K562 (cell line): ENCODE data around the gene BDP1. TPM values are rescaled to one million over a fixed set of nuclear protein-coding genes. Genes with fewer than 3 reads are reported as not detected.
"Not testable (repeated sequence)": the region's sequence is repeated elsewhere in the genome, so short reads cannot be mapped to it uniquely, and the experiment has no call there.

Experiments used
- ATAC-seq: fragments of 200-7000 bp; cut with Tn5 transposase; 3 replicates; pipeline ENCODE4 v1.9.1; 2020; ENCODE audit warnings: moderate library complexity
- BruUV-seq: library from RNA; stranded (reverse); fragments of 400-500 nt; replicated peaks from 2 replicates; lab custom pipeline; 2021; lab: Mats Ljungman, UMichigan
- CTCF ChIA-PET: fragments of 300-600 bp; formaldehyde crosslinking; extraction: SDS; loops from one replicate; lab custom pipeline; 2021; ENCODE audit warnings: low intra/inter-chr PET ratio; lab: Yijun Ruan, JAX
- POLR2A ChIA-PET: fragments of 300-600, 350-650 bp; sonication (Branson Sonifier 250); formaldehyde crosslinking; extraction: SDS; loops from one replicate; lab custom pipeline; 2021; ENCODE audit warnings: antibody characterized with exemption, inconsistent platforms; lab: Yijun Ruan, JAX
- DNase-seq, 4 experiments: peaks; one replicate each; pipeline versions ENCODE4 v3.0.0 to v3.0.0-alpha.2; 2011 to 2018; ENCODE audit warnings: low spot score in 3 of 4, mixed read lengths in 3 of 4; ENCODE audit errors: extremely low read depth in 1 of 4
- FAIRE-seq: peaks from 2 replicates; lab custom pipeline; 2011; peaks lifted over from hg19 to GRCh38; lab: Jason Lieb, UNC
- H2AFZ ChIP-seq: 2 replicates; pipeline ENCODE4 v1.6.0; 2011; ENCODE audit warnings: low read depth, low read length, control low read depth, inconsistent platforms
- H3K27ac ChIP-seq: fragments of 200-600 bp; 3 replicates; pipeline ENCODE4 v1.8.0; 2011; ENCODE audit warnings: low read depth, mild to moderate bottlenecking, control low read depth, inconsistent platforms, low read length, moderate library complexity, mixed read lengths; ENCODE audit errors: extremely low read depth
- H3K27me3 ChIP-seq, 2 experiments: fragments of 300-600 bp in 1 of 2; 2 replicates in 1 of 2; 3 replicates in 1 of 2; pipeline versions ENCODE4 v1.6.0 to v1.8.0; 2011; ENCODE audit warnings: inconsistent platforms in 2 of 2, low read length in 2 of 2, mild to moderate bottlenecking in 1 of 2, mixed read lengths in 1 of 2, moderate library complexity in 1 of 2; ENCODE audit not compliant: control insufficient read depth in 2 of 2, insufficient read depth in 2 of 2
- H3K36me3 ChIP-seq: fragments of 300-600 bp; 3 replicates; pipeline ENCODE4 v1.8.0; 2011; ENCODE audit warnings: mild to moderate bottlenecking, low read length, inconsistent platforms; ENCODE audit not compliant: control insufficient read depth, insufficient read depth
- H3K4me1 ChIP-seq, 2 experiments: fragments of 200-600 bp in 1 of 2; replicated peaks in 1 of 2; 2 replicates in 1 of 2; 3 replicates in 1 of 2; pipeline versions ENCODE4 v1.5.1 to v1.8.0; 2011; ENCODE audit warnings: inconsistent platforms in 2 of 2, low read length in 2 of 2, mild to moderate bottlenecking in 1 of 2, mixed read lengths in 1 of 2, moderate library complexity in 1 of 2; ENCODE audit not compliant: control insufficient read depth in 2 of 2, insufficient read depth in 2 of 2
- H3K4me2 ChIP-seq: 2 replicates; pipeline ENCODE4 v1.6.1; 2011; ENCODE audit warnings: low read length, control low read depth, inconsistent platforms, mixed read lengths; ENCODE audit not compliant: insufficient read depth
- H3K4me3 ChIP-seq: fragments of 200-600 bp; sonication (generic), shearing (Covaris generic); 2 replicates; pipeline ENCODE4 v1.5.1; 2016; ENCODE audit warnings: control low read depth, inconsistent platforms
- H3K79me2 ChIP-seq: fragments of 200-600 bp; 3 replicates; pipeline ENCODE4 v1.8.0; 2011; ENCODE audit warnings: low read length, inconsistent platforms; ENCODE audit not compliant: control insufficient read depth, insufficient read depth
- H3K9ac ChIP-seq, 2 experiments: 2 replicates each; pipeline versions ENCODE4 v1.6.0 to v1.6.1; 2011; ENCODE audit warnings: low read depth in 2 of 2, low read length in 2 of 2, control low read depth in 1 of 2, inconsistent platforms in 1 of 2, mild to moderate bottlenecking in 1 of 2, mixed read lengths in 1 of 2; ENCODE audit not compliant: insufficient read depth in 1 of 2
- H3K9me1 ChIP-seq: one replicate; pipeline ENCODE4 v1.6.0; 2011; ENCODE audit warnings: inconsistent platforms, mild to moderate bottlenecking, low read length, moderate library complexity; ENCODE audit not compliant: control insufficient read depth, insufficient read depth
- H3K9me3 ChIP-seq: replicated peaks from 2 replicates; pipeline ENCODE4 v1.5.1; 2011; ENCODE audit warnings: low read depth, low read length, inconsistent platforms; ENCODE audit not compliant: control insufficient read depth, insufficient read depth
- H4K20me1 ChIP-seq: replicated peaks from 2 replicates; pipeline ENCODE4 v1.6.1; 2011; ENCODE audit warnings: low read length, inconsistent platforms, mixed read lengths; ENCODE audit not compliant: control insufficient read depth, insufficient read depth
- SUPT5H ChIP-seq: fragments of 450-650 bp; IDR thresholded peaks from 2 replicates; pipeline ENCODE4 v1.6.1; 2016
- WGBS: fragments of 100-300 bp; shearing (Covaris generic); methylation state at CpG from one replicate; pipeline ENCODE4 v1.1.6; 2016; ENCODE audit warnings: low coverage, mixed read lengths; ENCODE audit not compliant: insufficient coverage; ENCODE audit errors: missing lambda C conversion rate; 5-methylcytosine and 5-hydroxymethylcytosine counted together
- in situ Hi-C: fragments of 300-500 bp; cut with MboI; formaldehyde crosslinking; loops from 4 replicates; pipeline ENCODE4 v1.15.0; 2018; ENCODE audit warnings: inconsistent platforms, mixed read lengths
- intact Hi-C: fragments of 100-400 bp; cut with micrococcal nuclease; formaldehyde crosslinking; loops from 2 replicates; pipeline ENCODE4 v1.14.2; 2022
- polyA plus RNA-seq, 8 experiments: library from polyadenylated mRNA; depleted of rRNA in 4 of 8; stranded (reverse) in 5 of 8; unstranded in 3 of 8; fragments of >200 nt; fragmentation: Nextera tagmentation in 2 of 8; fragmentation: Illumina TruSeq in 1 of 8; extraction: Ambion mirVana in 2 of 8; extraction: Trizol in 1 of 8; gene quantifications; 2 replicates each; pipeline versions ENCODE4 v1.2.1 to v1.2.3, GENCODE V29; 2011 to 2014; ENCODE audit warnings: inconsistent platforms in 1 of 8, missing spikeins in 1 of 8
- total RNA-seq, 7 experiments: library from RNA; depleted of rRNA in 6 of 7; stranded (reverse); fragments of >200 nt in 6 of 7; fragmentation: Illumina TruSeq in 2 of 7; extraction: Trizol in 2 of 7; gene quantifications; 2 replicates each; pipeline versions ENCODE4 v1.2.1 to v1.2.3, GENCODE V29; 2011 to 2021; ENCODE audit warnings: low replicate concordance in 1 of 7
- TF ChIP-seq, protein P1 (sequence below): sonication (generic); formaldehyde crosslinking; IDR thresholded peaks from 2 replicates; pipeline ENCODE4 v1.8.1; 2023; ENCODE audit warnings: mild to moderate bottlenecking, missing genetic modification reagents

BDP1 gene
- total and polyA plus RNA-seq, 9 of the 15 experiments (the other 6 are each of a cell fraction or from before 2014, with no cell fraction given) = 6.9 to 47.3 (median 23.9) TPM

DNA sequence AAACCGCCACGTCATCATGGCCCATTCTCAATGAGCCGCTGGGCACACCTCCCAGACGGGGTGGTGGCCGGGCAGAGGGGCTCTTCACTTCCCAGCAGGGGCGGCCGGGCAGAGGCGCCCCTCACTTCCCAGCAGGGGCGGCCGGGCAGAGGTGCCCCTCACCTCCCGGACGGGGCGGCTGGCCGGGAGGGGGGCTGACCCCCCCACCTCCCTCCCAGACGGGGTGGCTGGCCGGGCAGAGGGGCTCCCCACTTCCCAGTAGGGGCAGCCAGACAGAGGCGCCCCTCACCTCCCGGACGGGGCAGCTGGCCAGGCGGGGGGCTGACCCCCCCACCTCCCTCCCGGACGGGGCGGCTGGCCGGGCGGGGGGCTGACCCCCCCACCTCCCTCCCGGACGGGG lies 96.1 kb downstream of the BDP1 start:
- H3K27ac ChIP-seq, intact Hi-C loops, H3K9me3 ChIP-seq, CTCF ChIA-PET, BruUV-seq, FAIRE-seq, H2AFZ ChIP-seq, ATAC-seq, H3K4me3 ChIP-seq, DNase-seq, H3K79me2 ChIP-seq, H3K4me1 ChIP-seq, H3K9ac ChIP-seq, H4K20me1 ChIP-seq, H3K27me3 ChIP-seq, H3K9me1 ChIP-seq, in situ Hi-C loops, H3K4me2 ChIP-seq, POLR2A ChIA-PET: not testable (repeated sequence)
- WGBS = 96% methylated on average over 8 of the region's 27 CpGs
- peaks cover 72% of the 10 kb centered on the region for H3K36me3 ChIP-seq

DNA sequence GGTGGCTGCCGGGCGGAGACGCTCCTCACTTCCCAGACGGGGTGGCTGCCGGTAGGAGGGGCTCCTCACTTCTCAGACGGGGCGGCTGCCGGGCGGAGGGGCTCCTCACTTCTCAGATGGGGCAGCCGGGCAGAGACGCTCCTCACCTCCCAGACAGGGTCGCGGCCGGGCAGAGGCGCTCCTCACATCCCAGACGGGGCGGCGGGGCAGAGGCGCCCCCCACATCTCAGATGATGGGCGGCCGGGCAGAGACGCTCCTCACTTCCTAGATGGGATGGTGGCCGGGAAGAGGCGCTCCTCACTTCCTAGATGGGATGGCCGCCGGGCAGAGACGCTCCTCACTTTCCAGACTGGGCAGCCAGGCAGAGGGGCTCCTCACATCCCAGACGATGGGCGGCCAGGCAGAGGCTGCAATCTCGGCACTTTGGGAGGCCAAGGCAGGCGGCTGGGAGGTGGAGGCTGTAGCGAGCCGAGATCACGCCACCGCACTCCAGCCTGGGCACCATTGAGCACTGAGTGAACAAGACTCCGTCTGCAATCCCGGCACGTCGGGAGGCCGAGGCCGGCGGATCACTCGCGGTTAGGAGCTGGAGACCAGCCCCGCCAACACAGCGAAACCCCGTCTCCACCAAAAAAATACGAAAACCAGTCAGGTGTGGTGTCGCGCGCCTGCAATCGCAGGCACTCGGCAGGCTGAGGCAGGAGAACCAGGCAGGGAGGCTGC lies 96.7 kb downstream of the BDP1 start:
- H3K27ac ChIP-seq, POLR2A ChIA-PET, in situ Hi-C loops, FAIRE-seq, ATAC-seq, BruUV-seq, H3K9ac ChIP-seq, H2AFZ ChIP-seq, DNase-seq, intact Hi-C loops, CTCF ChIA-PET, H3K27me3 ChIP-seq, H3K4me1 ChIP-seq, H4K20me1 ChIP-seq: not testable (repeated sequence)
- WGBS = 100% methylated on average over 3 of the region's 53 CpGs
- TF ChIP-seq, protein P1, sequence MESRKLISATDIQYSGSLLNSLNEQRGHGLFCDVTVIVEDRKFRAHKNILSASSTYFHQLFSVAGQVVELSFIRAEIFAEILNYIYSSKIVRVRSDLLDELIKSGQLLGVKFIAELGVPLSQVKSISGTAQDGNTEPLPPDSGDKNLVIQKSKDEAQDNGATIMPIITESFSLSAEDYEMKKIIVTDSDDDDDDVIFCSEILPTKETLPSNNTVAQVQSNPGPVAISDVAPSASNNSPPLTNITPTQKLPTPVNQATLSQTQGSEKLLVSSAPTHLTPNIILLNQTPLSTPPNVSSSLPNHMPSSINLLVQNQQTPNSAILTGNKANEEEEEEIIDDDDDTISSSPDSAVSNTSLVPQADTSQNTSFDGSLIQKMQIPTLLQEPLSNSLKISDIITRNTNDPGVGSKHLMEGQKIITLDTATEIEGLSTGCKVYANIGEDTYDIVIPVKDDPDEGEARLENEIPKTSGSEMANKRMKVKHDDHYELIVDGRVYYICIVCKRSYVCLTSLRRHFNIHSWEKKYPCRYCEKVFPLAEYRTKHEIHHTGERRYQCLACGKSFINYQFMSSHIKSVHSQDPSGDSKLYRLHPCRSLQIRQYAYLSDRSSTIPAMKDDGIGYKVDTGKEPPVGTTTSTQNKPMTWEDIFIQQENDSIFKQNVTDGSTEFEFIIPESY (CRISPR knock-in tag) = peak; percentile 53; the same call in 1 of the 2 replicates
- TF ChIP-seq SUPT5H = 0 out of 2 replicates have a peak, but pooled peaks have one; percentile 18
- TF ChIP-seq, all 486 proteins: peak for 2; not testable (repeated sequence) for 484
- not testable (repeated sequence) for H3K9me1 ChIP-seq, H3K4me2 ChIP-seq, H3K9me3 ChIP-seq, H3K4me3 ChIP-seq, H3K79me2 ChIP-seq
- H3K36me3 ChIP-seq = peaks cover 74% of the 10 kb centered on the region; the same call in 2 of the 3 replicates
